ENCODE results near the gene MT3.

DNA sequence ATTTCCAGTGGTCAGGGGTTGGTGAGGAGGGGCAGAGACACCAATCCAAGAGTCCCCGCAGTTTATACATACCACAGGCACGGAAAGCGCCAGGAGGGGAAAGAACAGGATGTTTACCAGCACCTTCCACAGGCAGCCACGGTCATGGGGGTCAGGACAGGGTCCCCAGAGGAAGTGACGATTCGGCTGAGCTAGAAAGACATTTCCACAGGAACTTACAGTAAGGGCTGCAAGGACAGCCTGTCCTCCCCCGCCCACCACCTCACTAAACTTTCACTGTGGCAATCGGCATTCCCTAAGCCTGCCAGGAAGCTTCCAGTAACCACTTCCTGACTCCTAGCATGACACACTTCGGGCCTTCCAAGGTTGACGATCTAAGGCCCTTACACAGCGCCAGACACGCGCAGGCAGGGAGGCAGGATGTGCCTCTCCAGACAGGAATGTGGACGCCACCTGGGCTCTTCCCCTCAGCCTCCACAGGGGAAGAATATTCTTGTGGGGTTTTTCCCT, 17.8 kb downstream of the MT3 start:
- TF ChIP-seq, protein P1, sequence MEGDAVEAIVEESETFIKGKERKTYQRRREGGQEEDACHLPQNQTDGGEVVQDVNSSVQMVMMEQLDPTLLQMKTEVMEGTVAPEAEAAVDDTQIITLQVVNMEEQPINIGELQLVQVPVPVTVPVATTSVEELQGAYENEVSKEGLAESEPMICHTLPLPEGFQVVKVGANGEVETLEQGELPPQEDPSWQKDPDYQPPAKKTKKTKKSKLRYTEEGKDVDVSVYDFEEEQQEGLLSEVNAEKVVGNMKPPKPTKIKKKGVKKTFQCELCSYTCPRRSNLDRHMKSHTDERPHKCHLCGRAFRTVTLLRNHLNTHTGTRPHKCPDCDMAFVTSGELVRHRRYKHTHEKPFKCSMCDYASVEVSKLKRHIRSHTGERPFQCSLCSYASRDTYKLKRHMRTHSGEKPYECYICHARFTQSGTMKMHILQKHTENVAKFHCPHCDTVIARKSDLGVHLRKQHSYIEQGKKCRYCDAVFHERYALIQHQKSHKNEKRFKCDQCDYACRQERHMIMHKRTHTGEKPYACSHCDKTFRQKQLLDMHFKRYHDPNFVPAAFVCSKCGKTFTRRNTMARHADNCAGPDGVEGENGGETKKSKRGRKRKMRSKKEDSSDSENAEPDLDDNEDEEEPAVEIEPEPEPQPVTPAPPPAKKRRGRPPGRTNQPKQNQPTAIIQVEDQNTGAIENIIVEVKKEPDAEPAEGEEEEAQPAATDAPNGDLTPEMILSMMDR (IDR thresholded peaks at IDR 0.05) = no peak
- TF ChIP-seq ELF4 (CRISPR knock-in tag; IDR thresholded peaks at IDR 0.05; ENCODE audit: low read depth) (no peak), JUN (CRISPR knock-in tag; IDR thresholded peaks at IDR 0.05) (no peak), TP53 (CRISPR knock-in tag; IDR thresholded peaks at IDR 0.05) (no peak), NFYB (CRISPR knock-in tag; conservative IDR thresholded peaks at IDR 0.05; ENCODE audit: low read depth) (no peak)
